A549 treated with Hydrocortisone at 1 μM for 4 hours (cell line): ENCODE measurements around the gene NEURL2. TPM values are rescaled to one million over a fixed set of nuclear protein-coding genes. Genes with fewer than 3 reads are reported as not detected.

Experiments used
- total RNA-seq: library from RNA; stranded (reverse); fragments of 200-300 nt; extraction: Qiagen RNA extraction; gene quantifications from 5 replicates; pipeline ENCODE4 v1.2.3, GENCODE V29; 2022

The NEURL2 gene
- total RNA-seq = 0.72 to 1.2 TPM (median 0.95 TPM) in 5 replicates

GRCh38 chr20:45890985-45891983 lies at the start of gene NEURL2, which contains the start of gene CTSA:
Gene NEURL2 (minus strand): TSS chr20:45891208. CDS start chr20:45890991, 217 bp downstream.
Gene CTSA (plus strand): TSS chr20:45891335. CDS start chr20:45891569, 234 bp downstream.

GRCh38 chr20:45934586-45935415 lies 43.8 kb upstream of the NEURL2 start, which contains the start of gene PCIF1:
Gene PCIF1 (plus strand): TSS chr20:45934683. CDS start chr20:45939000, 4,317 bp downstream.

GRCh38 chr20:45911486-45912343 lies 20.7 kb upstream of the NEURL2 start, which contains the start of gene PLTP:
Gene PLTP (minus strand): TSS chr20:45912155. CDS start chr20:45911452, 703 bp downstream.

GRCh38 chr20:45887346-45887715 lies 3.7 kb downstream of the NEURL2 start, which contains the start of gene SPATA25:
Gene SPATA25 (minus strand): TSS chr20:45887622. CDS start chr20:45887590, 32 bp downstream.

GRCh38 chr20:45880988-45881788 lies 9.8 kb downstream of the NEURL2 start, which contains the start of gene ZSWIM1:
Gene ZSWIM1 (plus strand): TSS chr20:45881227. CDS start chr20:45882593, 1,366 bp downstream.

GRCh38 chr20:45857114-45857881 lies 33.7 kb downstream of the NEURL2 start, which contains the start of the genes ACOT8 and ZSWIM3:
Gene ACOT8 (minus strand): TSS chr20:45857392. CDS start chr20:45857315, 77 bp downstream.
Gene ZSWIM3 (plus strand): TSS chr20:45857614. CDS start chr20:45857826, 212 bp downstream.

Other genes with a start within 250 kb of the NEURL2 start
- gene WFDC11, start 221.0 kb downstream of the NEURL2 start, total RNA-seq = not detected in 5 replicates
- gene WFDC13, start 189.2 kb downstream of the NEURL2 start, total RNA-seq = not detected in 5 replicates
- gene WFDC10B, start 186.2 kb downstream of the NEURL2 start, total RNA-seq = not detected in 5 replicates
- not detected in 5 replicates for gene SPINT4, start 168.9 kb downstream of the NEURL2 start, total RNA-seq
- gene WFDC3, start 99.3 kb downstream of the NEURL2 start, total RNA-seq = not detected in 5 replicates
- 31.5 to 37.5 TPM (median 35.1 TPM) in 5 replicates for gene DNTTIP1, start 99.3 kb downstream of the NEURL2 start, total RNA-seq
- 205 to 246 TPM (median 237 TPM) in 5 replicates for gene UBE2C, start 78.6 kb downstream of the NEURL2 start, total RNA-seq
- gene TNNC2, start 63.9 kb downstream of the NEURL2 start, total RNA-seq = 0.13 to 0.28 TPM (median 0.23 TPM) in 4 of 5 replicates, not detected in the other
- 8.5 to 10.1 TPM (median 9.2 TPM) in 5 replicates for gene SNX21, start 57.4 kb downstream of the NEURL2 start, total RNA-seq
- 16.3 to 19.4 TPM (median 18.4 TPM) in 5 replicates for gene ACOT8, start 33.8 kb downstream of the NEURL2 start, total RNA-seq
- 1.6 to 1.9 TPM (median 1.7 TPM) in 5 replicates for gene ZSWIM3, start 33.6 kb downstream of the NEURL2 start, total RNA-seq
- 4.6 to 7.2 TPM (median 5.9 TPM) in 5 replicates for gene ZSWIM1, start 10.0 kb downstream of the NEURL2 start, total RNA-seq
- 0.26 to 0.86 TPM (median 0.52 TPM) in 5 replicates for gene SPATA25, start 3.6 kb downstream of the NEURL2 start, total RNA-seq
- gene CTSA, start 127 bp upstream of the NEURL2 start, total RNA-seq = 92.5 to 118 TPM (median 109 TPM) in 5 replicates
- 1.4 to 1.9 TPM (median 1.7 TPM) in 5 replicates for gene PLTP, start 20.9 kb upstream of the NEURL2 start, total RNA-seq
- 29.3 to 37.0 TPM (median 33.4 TPM) in 5 replicates for gene PCIF1, start 43.5 kb upstream of the NEURL2 start, total RNA-seq
- 7.3 to 9.1 TPM (median 8.9 TPM) in 5 replicates for gene ZNF335, start 81.0 kb upstream of the NEURL2 start, total RNA-seq
- gene MMP9, start 117.7 kb upstream of the NEURL2 start, total RNA-seq = 0.23 to 0.46 TPM (median 0.36 TPM) in 5 replicates
- 8.8 to 17.1 TPM (median 13.6 TPM) in 5 replicates for gene SLC12A5, start 138.0 kb upstream of the NEURL2 start, total RNA-seq
- gene NCOA5, start 198.8 kb upstream of the NEURL2 start, total RNA-seq = 19.8 to 24.0 TPM (median 21.2 TPM) in 5 replicates
- 3.1 to 5.1 TPM (median 4.1 TPM) in 5 replicates for gene CD40, start 227.1 kb upstream of the NEURL2 start, total RNA-seq